ENCODE results near the gene RAMP2.

RAMP2 gene

DNA sequence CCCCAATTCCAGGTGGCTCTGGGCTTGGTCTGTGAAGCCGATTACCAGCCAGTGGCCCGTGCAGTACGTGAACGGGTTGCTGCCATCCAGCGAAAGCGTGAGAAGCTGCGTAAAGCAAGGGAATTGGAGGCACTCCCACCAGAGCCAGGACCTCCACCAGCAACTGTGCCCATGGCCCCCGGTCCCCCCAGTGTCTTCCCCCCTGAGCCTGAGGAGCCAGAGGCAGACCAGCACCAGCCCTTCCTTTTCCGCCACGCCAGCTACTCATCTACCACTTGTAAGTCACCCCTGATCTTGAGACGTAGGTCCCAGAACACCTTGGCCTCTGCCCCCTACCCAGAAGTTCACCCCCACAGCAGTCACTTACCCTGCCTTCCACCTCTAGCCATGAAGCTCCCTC is 26.2 kb downstream of the RAMP2 start:
- TF ChIP-seq TARDBP (IDR thresholded peaks at IDR 0.05), result no peak
- no peak for TF ChIP-seq FOXA1 (IDR thresholded peaks at IDR 0.05)
- TF ChIP-seq ZNF384 (IDR thresholded peaks at IDR 0.05), result no peak
- TF ChIP-seq ELF4 (IDR thresholded peaks at IDR 0.05), result no peak
- no peak for TF ChIP-seq SP1 (IDR thresholded peaks at IDR 0.05)
- no peak for TF ChIP-seq BHLHE40 (IDR thresholded peaks at IDR 0.05; ENCODE audit: borderline replicate concordance)
- TF ChIP-seq L3MBTL2 (conservative IDR thresholded peaks at IDR 0.05), result no peak
- no peak for DNase-seq (ENCODE audit: extremely low spot score)
- ChIA-PET CTCF (interaction anchor here (0.5 to 0.6 kb wide), 2 partner anchors 11 to 24 kb away, joined by 3 read pairs; partner anchors contain the start of gene COA3), POLR2A (interaction anchor here (0.7 to 2.4 kb wide), 3 partner anchors 9 to 14 kb away, joined by 3 to 20 read pairs (median 4); partner anchors contain the start of genes CNTD1, COA3 and VPS25)

GRCh38 chr17:42791948-42792347 is 30.9 kb downstream of the RAMP2 start:
- TF ChIP-seq ARNT (IDR thresholded peaks at IDR 0.05) (no peak), HDGF (IDR thresholded peaks at IDR 0.05; ENCODE audit: borderline replicate concordance) (no peak)

DNA sequence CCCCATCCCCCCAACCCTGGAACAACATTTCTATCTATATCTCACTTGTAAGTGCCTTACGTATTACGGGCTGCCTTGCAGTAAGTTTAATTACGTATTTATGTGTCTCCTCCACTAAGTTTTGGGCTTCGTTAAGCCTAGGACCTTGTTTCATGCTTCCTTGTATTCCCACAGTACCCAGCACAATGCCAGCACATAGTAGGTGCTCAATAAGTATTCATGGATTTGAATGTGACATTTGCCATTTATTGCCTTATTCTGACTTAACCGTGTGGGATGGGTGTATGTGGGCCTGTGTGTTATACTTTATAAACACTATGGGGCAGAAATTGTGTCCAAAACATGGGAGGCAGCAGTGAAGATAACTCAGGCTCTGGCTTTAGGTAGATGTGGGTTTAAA is 31.5 kb downstream of the RAMP2 start:
- no peak for TF ChIP-seq SUZ12 (IDR thresholded peaks at IDR 0.05)
- ChIA-PET POLR2A (interaction anchor here (1.0 to 2.0 kb wide), 2 partner anchors 12 to 19 kb away, joined by 3 to 14 read pairs; partner anchors contain the start of genes VPS25 and WNK4), CTCF (no interaction called here)
- DNase-seq (ENCODE audit: extremely low spot score), result no peak

More at GRCh38 chr17:42791948-42792347, 30.9 kb downstream of the RAMP2 start:
- CTCF ChIA-PET, result interaction anchor here (1.0 kb wide), 1 partner anchor 14 kb away, joined by 4 read pairs; no protein-coding TSS in a partner anchor
- DNase-seq (ENCODE audit: extremely low spot score), result no peak
- POLR2A ChIA-PET, result interaction anchor here (0.7 to 2.0 kb wide), 3 partner anchors 11 to 42 kb away, joined by 3 to 14 read pairs (median 3); partner anchors contain the start of genes VPS25 and WNK4

GRCh38 chr17:42795061-42795460 is 34.0 kb downstream of the RAMP2 start:
- ChIA-PET CTCF (no interaction called here), POLR2A (interaction anchor here (1.6 kb wide), 1 partner anchor 29 kb away, joined by 5 read pairs; the partner anchor contains the start of gene BECN1)
- DNase-seq (ENCODE audit: extremely low spot score), result no peak
- TF ChIP-seq FOXM1 (IDR thresholded peaks at IDR 0.05; ENCODE audit: borderline replicate concordance) (no peak), ARNT (IDR thresholded peaks at IDR 0.05) (no peak), ZNF384 (IDR thresholded peaks at IDR 0.05) (no peak), SUZ12 (IDR thresholded peaks at IDR 0.05) (no peak), HDGF (IDR thresholded peaks at IDR 0.05; ENCODE audit: borderline replicate concordance) (no peak), ELF4 (IDR thresholded peaks at IDR 0.05) (no peak), FOXK2 (IDR thresholded peaks at IDR 0.05) (no peak), TARDBP (IDR thresholded peaks at IDR 0.05) (no peak), CTBP1 (IDR thresholded peaks at IDR 0.05; ENCODE audit: borderline replicate concordance) (no peak), BHLHE40 (IDR thresholded peaks at IDR 0.05; ENCODE audit: borderline replicate concordance) (no peak), LEF1 (IDR thresholded peaks at IDR 0.05; ENCODE audit: borderline replicate concordance) (no peak), NFRKB (IDR thresholded peaks at IDR 0.05) (no peak), FOXA1 (IDR thresholded peaks at IDR 0.05) (no peak), PKNOX1 (IDR thresholded peaks at IDR 0.05) (no peak), L3MBTL2 (conservative IDR thresholded peaks at IDR 0.05) (no peak), SP1 (IDR thresholded peaks at IDR 0.05) (no peak)

DNA sequence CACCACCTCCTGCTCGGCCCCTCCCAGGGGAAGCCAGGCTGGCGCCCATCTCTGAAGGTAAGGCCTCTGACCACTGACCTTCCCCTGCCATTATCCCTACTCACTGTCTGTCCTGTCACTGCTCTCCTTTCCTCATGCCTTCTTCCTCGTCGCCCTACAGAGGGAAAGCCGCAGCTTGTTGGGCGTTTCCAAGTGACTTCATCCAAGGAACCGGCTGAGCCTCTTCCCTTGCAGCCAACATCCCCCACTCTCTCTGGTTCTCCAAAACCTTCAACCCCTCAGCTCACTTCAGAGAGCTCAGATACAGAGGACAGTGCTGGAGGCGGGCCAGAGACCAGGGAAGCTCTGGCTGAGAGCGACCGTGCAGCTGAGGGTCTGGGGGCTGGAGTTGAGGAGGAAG is 34.4 kb downstream of the RAMP2 start:
- no peak for TF ChIP-seq CTBP1 (IDR thresholded peaks at IDR 0.05; ENCODE audit: borderline replicate concordance)
- TF ChIP-seq ARNT (IDR thresholded peaks at IDR 0.05), result no peak
- TF ChIP-seq ZNF384 (IDR thresholded peaks at IDR 0.05), result no peak
- TF ChIP-seq BHLHE40 (IDR thresholded peaks at IDR 0.05; ENCODE audit: borderline replicate concordance), result no peak
- no peak for TF ChIP-seq SUZ12 (IDR thresholded peaks at IDR 0.05)
- ChIA-PET POLR2A (interaction anchor here (1.4 to 1.6 kb wide), 2 partner anchors 22 to 29 kb away, joined by 5 to 6 read pairs; partner anchors contain the start of genes BECN1 and VPS25), CTCF (interaction anchor here (0.7 kb wide), 1 partner anchor 32 kb away, joined by 3 read pairs; no protein-coding TSS in a partner anchor)
- no peak for DNase-seq (ENCODE audit: extremely low spot score)

GRCh38 chr17:42796066-42796758 is 35.2 kb downstream of the RAMP2 start:
- DNase-seq (ENCODE audit: extremely low spot score), result no peak
- POLR2A ChIA-PET, result interaction anchor here (1.4 to 1.6 kb wide), 2 partner anchors 23 to 28 kb away, joined by 5 to 6 read pairs; partner anchors contain the start of genes BECN1 and VPS25
- no peak for TF ChIP-seq LEF1 (IDR thresholded peaks at IDR 0.05; ENCODE audit: borderline replicate concordance)
- TF ChIP-seq L3MBTL2 (conservative IDR thresholded peaks at IDR 0.05), result no peak
- TF ChIP-seq TARDBP (IDR thresholded peaks at IDR 0.05), result no peak
- TF ChIP-seq ARNT (IDR thresholded peaks at IDR 0.05), result no peak
- TF ChIP-seq FOXK2 (IDR thresholded peaks at IDR 0.05), result no peak
- TF ChIP-seq NFRKB (IDR thresholded peaks at IDR 0.05), result no peak
- no peak for TF ChIP-seq BHLHE40 (IDR thresholded peaks at IDR 0.05; ENCODE audit: borderline replicate concordance)
- no peak for TF ChIP-seq FOXA1 (IDR thresholded peaks at IDR 0.05)
- no peak for TF ChIP-seq SUZ12 (IDR thresholded peaks at IDR 0.05)
- TF ChIP-seq CTBP1 (IDR thresholded peaks at IDR 0.05; ENCODE audit: borderline replicate concordance), result no peak
- TF ChIP-seq ZNF384 (IDR thresholded peaks at IDR 0.05), result no peak
- TF ChIP-seq ELF4 (IDR thresholded peaks at IDR 0.05), result no peak
- TF ChIP-seq SP1 (IDR thresholded peaks at IDR 0.05), result no peak
- TF ChIP-seq FOXM1 (IDR thresholded peaks at IDR 0.05; ENCODE audit: borderline replicate concordance), result no peak
- TF ChIP-seq HDGF (IDR thresholded peaks at IDR 0.05; ENCODE audit: borderline replicate concordance), result no peak
- TF ChIP-seq PKNOX1 (IDR thresholded peaks at IDR 0.05), result no peak
- CTCF ChIA-PET, result interaction anchor here (0.7 kb wide), 1 partner anchor 33 kb away, joined by 3 read pairs; no protein-coding TSS in a partner anchor
